Loucy (cell line): Measurements from ENCODE around the gene SMPD4.
"Not testable (repeated sequence)": the region's sequence is repeated elsewhere in the genome, so short reads cannot be mapped to it uniquely, and the experiment has no call there.

Experiments
- CTCF ChIP-seq: fragments of 200-600 bp; sonication (generic); conservative IDR thresholded peaks from 2 replicates; pipeline ENCODE4 v1.5.1; 2014; ENCODE audit warnings: mild to moderate bottlenecking, antibody characterized with exemption, low read length
- EZH2phosphoT487 ChIP-seq: fragments of 200-600 bp; IDR thresholded peaks from 2 replicates; pipeline ENCODE4 v1.6.1; 2018; ENCODE audit warnings: antibody characterized with exemption, mild to moderate bottlenecking, moderate library complexity, borderline replicate concordance

DNA sequence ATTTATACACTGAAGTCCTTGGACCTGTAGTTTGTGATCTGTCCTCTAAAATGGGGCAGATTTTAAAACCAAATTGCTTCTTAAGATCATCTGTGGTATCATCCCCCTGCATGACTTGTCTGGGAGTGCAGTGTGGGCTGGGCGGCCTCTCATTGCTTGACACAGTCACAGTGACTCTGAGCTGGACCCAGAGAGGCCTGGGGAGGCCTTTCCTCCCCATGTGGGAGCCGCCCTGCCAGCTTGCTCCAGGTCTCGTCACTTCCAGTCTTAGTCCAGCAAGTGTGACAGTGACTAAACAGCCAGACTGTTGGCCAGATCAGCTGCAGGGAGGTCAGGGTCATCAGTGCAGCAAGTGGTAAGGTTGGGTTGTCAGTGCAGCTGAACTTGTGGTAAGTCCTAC, 21.7 kb upstream of the SMPD4 start:
- TF ChIP-seq CTCF, EZH2phosphoT487: not testable (repeated sequence)
